Duodenal mucosa (tissue), 2 donors: ENCODE results near the gene NBEA.

ENCODE experiments used
- H3K27ac ChIP-seq: one replicate; pipeline ENCODE4 v1.7.0; 2013; ENCODE audit warnings: low read depth, low read length
- H3K27me3 ChIP-seq, 2 donors: one replicate each; pipeline ENCODE4 v1.7.0; 2013; ENCODE audit warnings: low read length in 2 of 2, control low read depth in 1 of 2; ENCODE audit not compliant: insufficient read depth in 2 of 2, control insufficient read depth in 1 of 2
- H3K36me3 ChIP-seq, 2 donors: one replicate each; pipeline ENCODE4 v1.7.0; 2013; ENCODE audit warnings: low read length in 2 of 2, control low read depth in 1 of 2; ENCODE audit not compliant: insufficient read depth in 2 of 2, control insufficient read depth in 1 of 2
- H3K4me1 ChIP-seq, 2 donors: one replicate each; pipeline ENCODE4 v1.7.0; 2013; ENCODE audit warnings: low read length in 2 of 2, control low read depth in 1 of 2; ENCODE audit not compliant: insufficient read depth in 2 of 2, control insufficient read depth in 1 of 2
- H3K4me3 ChIP-seq, 2 donors: one replicate each; pipeline ENCODE4 v1.7.0; 2013; ENCODE audit warnings: low read length in 2 of 2, low read depth in 1 of 2
- H3K9ac ChIP-seq, 2 donors: one replicate each; pipeline ENCODE4 v1.7.0; 2013; ENCODE audit warnings: low read length in 2 of 2, low read depth in 1 of 2
- H3K9me3 ChIP-seq, 2 donors: one replicate each; pipeline ENCODE4 v1.7.0; 2013; ENCODE audit warnings: low read length in 2 of 2, control low read depth in 1 of 2; ENCODE audit not compliant: control insufficient read depth in 1 of 2

The NBEA gene

DNA sequence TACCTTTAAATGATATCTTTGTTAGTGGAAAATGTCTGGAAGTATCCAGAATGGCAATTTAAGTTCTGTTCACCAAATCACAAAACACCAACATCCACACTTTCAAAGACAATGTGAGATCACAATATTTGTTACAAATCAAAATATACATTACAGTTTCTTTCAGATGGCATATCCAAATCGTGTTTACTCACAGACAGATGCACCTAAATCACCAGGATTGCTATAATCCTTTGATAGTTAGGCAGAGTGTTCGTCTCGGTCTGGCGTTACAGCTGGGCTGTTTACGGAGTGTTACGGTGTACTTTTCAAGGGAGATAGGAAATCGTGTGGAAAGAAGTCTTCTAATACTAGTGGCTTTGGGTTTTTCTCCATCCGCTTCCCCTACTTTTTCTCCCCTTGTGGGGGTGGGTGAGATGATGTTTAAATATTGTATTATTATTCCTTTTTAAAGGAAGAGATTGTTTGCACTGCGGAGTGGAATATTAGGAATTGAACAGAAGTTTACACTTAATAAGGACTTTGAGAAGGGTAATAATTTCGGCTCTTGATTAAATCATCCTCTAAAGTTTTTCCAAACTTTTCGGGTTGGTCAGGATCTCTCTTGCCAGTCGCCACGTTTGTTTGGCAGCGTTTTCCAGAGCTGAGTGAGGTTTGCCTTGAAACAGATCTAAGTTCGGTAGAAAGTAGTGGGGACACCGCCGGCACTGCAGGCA lies 532.6 kb downstream of the NBEA start:
- peak overlapping the region; percentile 75 to 79 for H3K4me3 ChIP-seq
- no peaks in the 10 kb centered on the region for H3K36me3 ChIP-seq
- peaks cover 11 to 16% of the 10 kb centered on the region in 2 donors for H3K4me1 ChIP-seq
- H3K27ac ChIP-seq, result no peak overlapping the region
- no peak overlapping the region for H3K9ac ChIP-seq
- no peaks in the 10 kb centered on the region for H3K9me3 ChIP-seq
- H3K27me3 ChIP-seq, result peaks cover 68 to 81% of the 10 kb centered on the region in 2 donors

DNA sequence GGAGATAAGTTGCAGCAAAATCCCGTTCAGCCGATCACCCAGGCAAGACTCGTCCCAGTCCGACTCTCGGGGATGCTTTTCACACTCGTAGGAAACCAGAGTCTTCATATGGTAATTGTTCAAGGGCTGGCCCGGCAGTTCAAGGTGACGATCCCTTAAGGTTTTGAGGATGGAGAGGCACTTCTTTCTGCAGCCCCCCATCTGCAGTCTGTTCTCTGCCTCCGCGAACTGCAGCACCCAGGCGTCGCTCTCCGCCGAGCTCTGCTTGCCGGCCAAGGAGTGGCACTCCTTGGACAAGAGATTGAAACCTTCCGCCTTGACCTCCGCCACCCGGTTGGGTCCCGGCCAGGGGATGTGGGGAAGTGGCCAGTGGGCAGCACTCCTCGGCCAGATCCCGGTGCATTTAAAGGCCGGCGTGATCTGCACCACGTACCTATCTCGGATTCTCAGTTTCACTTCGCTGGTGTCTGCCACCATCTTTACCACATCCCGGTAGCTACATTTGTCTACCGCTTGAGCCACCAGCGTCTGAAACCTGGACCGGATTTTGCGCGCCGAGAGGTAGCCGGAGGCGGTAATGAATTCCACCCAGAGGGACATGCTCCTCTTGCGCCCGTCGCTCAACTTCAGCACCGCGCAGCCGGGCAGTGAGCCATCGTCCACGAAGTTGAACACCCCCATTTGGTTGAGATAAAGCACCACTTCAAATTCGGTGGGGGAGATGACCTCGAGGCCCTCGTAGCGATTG lies 533.3 kb downstream of the NBEA start:
- peaks cover 11 to 16% of the 10 kb centered on the region in 2 donors for H3K4me1 ChIP-seq
- peaks cover 65 to 74% of the 10 kb centered on the region in 2 donors for H3K27me3 ChIP-seq
- H3K9me3 ChIP-seq, result no peaks in the 10 kb centered on the region
- H3K9ac ChIP-seq, result no peak overlapping the region
- H3K27ac ChIP-seq, result no peak overlapping the region
- H3K4me3 ChIP-seq, result peak overlapping the region; percentile 75 to 79
- H3K36me3 ChIP-seq, result no peaks in the 10 kb centered on the region

DNA sequence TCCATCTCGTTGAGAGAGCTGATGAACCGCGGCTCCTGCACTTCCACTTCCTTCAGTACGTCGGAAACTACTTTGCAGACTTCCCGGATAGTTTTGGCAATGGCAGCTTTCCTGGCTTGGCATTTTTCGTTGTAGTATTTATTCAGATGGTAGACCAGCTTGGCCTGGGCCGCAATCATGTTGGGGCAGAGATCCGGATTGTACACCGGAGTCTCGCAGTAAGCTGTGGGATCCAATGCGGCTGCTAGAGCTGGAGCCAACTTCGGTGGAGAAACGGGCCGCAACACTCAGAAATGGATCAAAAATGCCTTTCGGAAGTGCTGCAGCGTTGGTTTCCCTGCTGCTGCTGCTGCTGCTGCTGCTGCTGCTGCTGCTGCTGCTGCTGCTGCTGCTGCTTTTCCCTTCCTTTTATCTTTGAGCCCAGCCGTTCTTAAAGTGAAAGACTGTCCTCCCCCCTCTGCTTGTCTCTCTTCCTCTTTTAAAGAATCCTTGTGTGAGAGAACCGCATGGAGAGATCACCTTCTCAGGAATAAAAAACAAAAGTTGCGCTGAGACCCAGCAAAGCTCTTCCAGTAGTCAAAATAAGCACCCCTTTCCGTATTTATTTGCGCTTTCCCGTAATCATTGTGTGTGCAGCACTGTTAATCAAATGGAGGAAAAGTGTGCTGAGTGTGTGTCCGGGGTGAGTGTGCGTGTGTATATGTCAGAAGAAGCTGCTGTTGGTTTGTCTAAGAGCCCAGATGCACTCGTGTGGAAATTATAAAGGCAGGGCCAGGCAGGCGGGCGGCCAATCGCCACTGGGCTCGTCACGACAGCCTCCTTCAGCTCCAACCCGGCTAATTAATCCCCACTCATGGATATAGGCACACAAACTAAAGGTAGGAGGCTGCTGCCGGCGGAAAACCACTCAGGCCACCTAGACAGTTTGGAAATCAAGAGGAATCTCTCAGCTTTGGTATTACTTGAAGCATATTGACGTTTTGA lies 534.2 kb downstream of the NBEA start, which contains the start of gene MAB21L1:
TSS of gene MAB21L1 (minus strand) at position 730 of the 984 bp plus-strand sequence. CDS start at position 179, 551 bp downstream.
- H3K27ac ChIP-seq, result no peak within 1 kb of the TSS

GRCh38 chr13:35477386-35477946 lies 535.4 kb downstream of the NBEA start:
- Histone ChIP-seq H3K9me3 (no peaks in the 10 kb centered on the region), H3K4me3 (no peak overlapping the region), H3K9ac (no peak overlapping the region), H3K36me3 (no peaks in the 10 kb centered on the region), H3K4me1 (peaks cover 11 to 16% of the 10 kb centered on the region in 2 donors), H3K27me3 (peaks cover 44 to 53% of the 10 kb centered on the region in 2 donors), H3K27ac (no peak overlapping the region)

More for the DNA sequence above, 534.2 kb downstream of the NBEA start, which contains the start of gene MAB21L1:
- Histone ChIP-seq H3K27me3 (peaks cover 56 to 65% of the 10 kb centered on the region in 2 donors), H3K4me1 (peaks cover 11 to 16% of the 10 kb centered on the region in 2 donors), H3K36me3 (no peaks in the 10 kb centered on the region), H3K9me3 (no peaks in the 10 kb centered on the region), H3K9ac (no peak within 1 kb of the TSS), H3K4me3 (peak within 1 kb of the TSS; percentile 75 to 79)

- Histone ChIP-seq H3K36me3 (no peaks in the 10 kb centered on the region), H3K27ac (no peak overlapping the region), H3K27me3 (peaks cover 39 to 49% of the 10 kb centered on the region in 2 donors), H3K4me1 (peaks cover 11 to 16% of the 10 kb centered on the region in 2 donors), H3K9ac (no peak overlapping the region), H3K4me3 (no peak overlapping the region), H3K9me3 (no peaks in the 10 kb centered on the region)
These were observed 536.4 kb downstream of the NBEA start for GRCh38 chr13:35478271-35479037.

GRCh38 chr13:35479038-35479492 lies 537.0 kb downstream of the NBEA start:
- Histone ChIP-seq H3K9me3 (no peaks in the 10 kb centered on the region), H3K4me3 (no peak overlapping the region), H3K9ac (no peak overlapping the region), H3K4me1 (peaks cover 11 to 16% of the 10 kb centered on the region in 2 donors), H3K36me3 (no peaks in the 10 kb centered on the region), H3K27me3 (peaks cover 39 to 49% of the 10 kb centered on the region in 2 donors), H3K27ac (no peak overlapping the region)

DNA sequence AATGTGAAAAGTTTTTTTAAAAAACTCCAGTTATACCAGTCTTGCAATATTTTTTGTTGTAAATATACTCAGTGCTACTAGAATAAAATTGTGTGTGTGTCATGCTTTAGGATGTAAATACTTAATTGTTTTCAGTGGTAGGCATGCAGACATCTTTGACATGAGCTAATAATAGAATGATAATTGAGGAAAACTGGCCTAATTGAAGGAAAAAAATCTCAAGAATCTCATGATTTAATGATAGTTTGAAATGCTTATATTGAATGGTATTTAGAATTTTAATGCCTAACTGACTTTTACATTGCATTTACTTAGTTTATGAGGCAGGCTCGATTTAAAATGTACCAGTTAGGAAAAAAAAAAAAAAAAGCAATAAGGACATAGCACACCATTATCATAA lies 537.6 kb downstream of the NBEA start:
- no peaks in the 10 kb centered on the region for H3K9me3 ChIP-seq
- H3K36me3 ChIP-seq, result no peaks in the 10 kb centered on the region
- H3K4me1 ChIP-seq, result peaks cover 11 to 16% of the 10 kb centered on the region in 2 donors
- peaks cover 34 to 44% of the 10 kb centered on the region in 2 donors for H3K27me3 ChIP-seq
- no peak overlapping the region for H3K27ac ChIP-seq
- H3K4me3 ChIP-seq, result no peak overlapping the region
- no peak overlapping the region for H3K9ac ChIP-seq

DNA sequence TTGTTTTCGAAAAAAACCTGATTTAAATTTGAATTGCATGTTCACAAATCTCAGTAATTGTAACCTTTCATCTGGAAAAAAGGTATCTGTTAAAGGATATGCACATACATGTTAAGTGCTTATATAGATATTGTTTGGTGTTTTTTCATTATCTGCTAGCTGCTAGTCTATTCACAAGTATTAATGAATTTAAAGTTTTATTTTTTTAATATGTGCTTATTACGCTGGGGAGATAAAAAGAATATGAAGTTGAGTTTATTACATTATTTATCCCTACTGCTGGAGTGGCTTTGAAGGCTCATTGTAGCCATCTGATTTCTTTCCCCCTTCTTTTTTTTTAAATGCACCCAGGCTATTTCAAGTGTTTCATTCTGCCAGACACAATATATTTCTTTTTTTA lies 538.3 kb downstream of the NBEA start:
- H3K27me3 ChIP-seq, result peaks cover 28 to 38% of the 10 kb centered on the region in 2 donors
- no peaks in the 10 kb centered on the region for H3K36me3 ChIP-seq
- no peaks in the 10 kb centered on the region for H3K9me3 ChIP-seq
- H3K4me3 ChIP-seq, result no peak overlapping the region
- no peak overlapping the region for H3K27ac ChIP-seq
- peaks cover 6 to 11% of the 10 kb centered on the region in 2 donors for H3K4me1 ChIP-seq
- no peak overlapping the region for H3K9ac ChIP-seq

- no peak overlapping the region for H3K27ac ChIP-seq
- peaks cover 17 to 24% of the 10 kb centered on the region in 2 donors for H3K27me3 ChIP-seq
- H3K36me3 ChIP-seq, result no peaks in the 10 kb centered on the region
- no peaks in the 10 kb centered on the region for H3K4me1 ChIP-seq
- H3K9ac ChIP-seq, result no peak overlapping the region
- no peak overlapping the region for H3K4me3 ChIP-seq
- H3K9me3 ChIP-seq, result no peaks in the 10 kb centered on the region
These were observed 539.7 kb downstream of the NBEA start for GRCh38 chr13:35481777-35482176.
